HuH-7.5 (cell line): ENCODE results near the gene RAP1GAP2.
"Not testable (repeated sequence)": the region's sequence is repeated elsewhere in the genome, so short reads cannot be mapped to it uniquely, and the experiment has no call there.

Experiments
- DNase-seq: peaks from one replicate; pipeline ENCODE4 v3.0.0; 2011; ENCODE audit warnings: low spot score

Gene RAP1GAP2

DNA sequence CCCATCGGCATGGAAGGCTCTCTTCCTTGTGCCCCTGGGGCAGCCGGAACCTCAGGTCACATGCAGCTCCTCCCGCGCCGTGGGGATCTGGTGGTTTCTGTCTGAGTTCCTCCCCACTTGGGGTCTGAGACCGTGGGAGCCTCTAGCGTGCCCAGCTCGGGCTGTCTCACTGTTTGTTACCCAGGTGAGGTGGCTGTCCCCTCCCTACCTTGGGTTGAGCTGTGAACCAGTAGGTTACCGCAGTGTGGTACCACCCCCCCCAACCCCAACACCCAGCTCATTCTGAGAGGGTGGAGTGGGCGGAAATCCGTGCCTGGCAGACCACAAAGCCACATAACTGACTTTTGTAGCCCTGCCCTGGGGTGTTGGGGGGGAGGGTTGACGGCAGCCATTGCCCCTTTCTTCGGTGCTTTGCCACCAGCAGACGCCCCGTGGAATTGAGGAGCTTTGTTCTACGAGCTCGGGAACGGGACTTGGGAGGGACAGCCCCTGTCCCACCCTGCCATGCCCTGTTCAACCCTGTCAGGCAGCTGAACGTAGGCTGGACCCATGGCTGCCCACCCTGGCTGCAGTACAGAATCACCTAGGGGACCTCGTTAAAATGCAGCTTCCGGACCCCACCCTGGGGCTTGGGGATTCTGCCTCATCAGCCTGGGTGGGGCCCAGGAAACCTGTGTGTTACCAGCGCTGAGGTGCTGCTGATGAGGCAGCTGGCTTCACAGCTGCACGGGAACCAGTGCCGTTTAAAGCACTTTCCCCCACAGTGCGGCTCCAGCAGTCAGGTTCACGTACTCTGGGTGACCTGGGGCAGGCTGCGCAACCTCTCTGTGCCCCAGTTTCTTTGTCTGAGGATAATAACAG is 18.5 kb downstream of the RAP1GAP2 start:
- DNase-seq = no peak

- no peak for DNase-seq
These were observed 19.5 kb downstream of the RAP1GAP2 start for GRCh38 chr17:2815781-2816185.

GRCh38 chr17:2816688-2817087 is 20.4 kb downstream of the RAP1GAP2 start:
- no peak for DNase-seq

DNA sequence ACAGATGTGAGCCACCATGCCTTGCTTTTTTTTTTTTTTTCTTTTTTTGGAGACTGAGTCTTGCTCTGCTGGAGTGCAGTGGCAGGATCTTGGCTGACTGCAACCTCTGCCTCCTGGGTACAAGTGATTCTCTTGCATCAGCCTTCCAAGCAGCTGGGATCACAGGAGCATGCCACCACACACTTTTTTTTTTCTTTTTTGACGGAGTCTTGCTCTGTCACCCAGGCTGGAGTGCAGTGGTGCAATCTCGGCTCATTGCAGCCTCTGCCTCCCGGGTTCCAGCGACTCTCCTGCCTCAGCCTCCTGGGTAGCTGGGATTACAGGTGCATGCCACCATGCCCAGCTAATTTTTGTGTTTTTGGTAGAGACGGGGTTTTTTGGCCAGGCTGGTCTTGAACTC is 23.1 kb downstream of the RAP1GAP2 start:
- not testable (repeated sequence) for DNase-seq

DNA sequence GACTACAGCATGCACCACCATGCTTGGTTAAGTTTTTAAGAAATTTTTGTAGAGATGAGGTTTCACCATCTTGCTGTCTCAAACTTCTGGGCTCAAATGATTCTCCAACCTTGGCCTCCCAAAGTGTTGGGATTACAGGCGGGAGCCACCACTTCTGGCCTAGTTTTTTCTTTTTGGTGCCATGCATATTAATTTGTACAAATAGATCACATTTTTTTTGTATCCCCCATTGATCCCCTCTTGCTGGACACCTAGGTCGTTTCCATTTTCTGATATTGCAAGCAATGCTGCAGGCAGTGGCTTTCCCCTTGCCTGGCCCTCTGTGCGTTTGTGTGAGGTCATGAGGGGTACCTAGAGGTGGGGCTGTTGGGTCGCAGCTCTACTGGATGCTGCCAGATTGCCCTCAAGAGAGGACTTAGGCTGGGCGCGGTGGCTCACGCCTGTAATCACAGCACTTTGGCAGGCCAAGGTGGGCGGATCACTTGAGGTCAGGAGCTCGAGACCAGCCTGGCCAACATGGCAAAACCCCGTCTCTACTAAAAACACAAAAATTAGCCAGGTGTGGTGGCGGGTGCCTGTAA is 23.8 kb downstream of the RAP1GAP2 start:
- DNase-seq = no peak

DNA sequence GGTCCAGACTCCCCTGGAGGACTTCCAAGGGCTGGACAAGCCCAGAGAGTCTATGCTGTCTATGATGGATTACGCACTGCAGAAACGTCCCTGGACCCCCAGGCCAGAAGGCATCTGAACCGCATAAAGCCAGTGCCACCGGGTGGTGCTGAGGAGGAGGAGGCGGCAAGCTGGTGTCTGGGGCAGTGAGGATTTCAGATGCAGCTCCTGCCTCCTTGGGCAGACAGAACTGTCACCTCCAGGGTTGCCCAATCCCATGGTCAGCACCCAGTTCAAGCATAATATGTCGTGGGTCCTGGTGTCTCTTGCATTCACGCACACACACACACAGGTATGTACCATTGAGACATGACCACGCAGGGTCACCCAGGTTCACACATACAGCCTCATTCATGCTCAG is 25.6 kb downstream of the RAP1GAP2 start:
- no peak for DNase-seq

DNA sequence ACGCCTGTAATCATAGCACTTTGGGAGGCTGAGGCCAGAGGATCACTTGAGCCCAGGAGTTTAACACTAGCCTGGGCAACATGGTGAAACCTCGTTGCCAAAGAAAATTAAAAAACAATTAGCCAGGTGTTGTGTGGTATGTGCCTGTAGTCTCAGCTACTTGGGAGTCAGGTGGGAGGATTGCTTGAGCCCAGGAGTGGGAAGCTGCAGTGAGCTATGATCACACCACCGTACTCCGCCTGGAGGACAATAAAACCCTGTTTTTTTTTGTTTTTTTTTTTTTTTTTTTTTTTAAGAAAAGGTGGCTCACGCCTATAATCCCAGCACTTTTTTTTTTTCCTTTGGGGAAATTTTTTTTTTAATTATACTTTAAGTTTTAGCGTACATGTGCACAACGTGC is 26.1 kb downstream of the RAP1GAP2 start:
- no peak for DNase-seq

DNA sequence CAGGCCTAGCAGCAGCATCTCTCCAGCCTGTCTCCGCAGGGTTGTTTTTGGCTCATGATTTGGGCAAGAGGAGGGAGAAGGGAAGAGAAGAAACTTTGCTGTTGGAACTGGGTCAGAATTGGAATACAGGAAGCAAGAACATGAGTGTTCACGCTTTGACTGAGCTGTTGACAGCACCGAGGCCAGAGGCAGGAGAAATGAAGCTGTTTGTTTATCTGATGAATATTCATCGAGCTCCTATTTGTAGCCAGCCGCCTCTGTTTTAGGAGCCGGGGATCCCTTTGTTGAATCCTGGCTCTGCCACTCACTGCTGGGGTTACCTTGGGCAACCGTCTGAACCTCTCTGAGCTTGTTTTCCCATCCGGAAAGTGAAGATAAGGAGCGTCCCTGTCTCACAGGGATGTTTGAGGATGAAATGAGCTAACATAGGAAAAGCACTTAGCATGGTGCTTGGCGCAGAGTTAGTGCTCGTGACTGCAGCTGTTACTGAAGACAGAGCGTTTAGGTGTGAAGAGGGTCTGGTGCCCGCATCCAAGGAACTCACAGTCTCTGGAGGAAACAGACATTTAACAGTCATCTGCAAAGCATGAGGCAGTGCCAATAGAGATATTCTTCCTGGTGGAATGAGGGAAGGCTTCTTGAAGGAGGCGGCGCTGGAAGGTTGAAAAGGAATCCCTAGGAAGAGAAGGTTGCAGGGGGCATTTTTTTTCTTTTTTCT is 29.2 kb downstream of the RAP1GAP2 start:
- DNase-seq = no peak

- DNase-seq = peak; percentile 82
These were observed 32.3 kb downstream of the RAP1GAP2 start for GRCh38 chr17:2828397-2829038.

- no peak for DNase-seq
These were observed 34.4 kb downstream of the RAP1GAP2 start for GRCh38 chr17:2830678-2831077.

- no peak for DNase-seq
These were observed 39.5 kb downstream of the RAP1GAP2 start for GRCh38 chr17:2835780-2836179.

DNA sequence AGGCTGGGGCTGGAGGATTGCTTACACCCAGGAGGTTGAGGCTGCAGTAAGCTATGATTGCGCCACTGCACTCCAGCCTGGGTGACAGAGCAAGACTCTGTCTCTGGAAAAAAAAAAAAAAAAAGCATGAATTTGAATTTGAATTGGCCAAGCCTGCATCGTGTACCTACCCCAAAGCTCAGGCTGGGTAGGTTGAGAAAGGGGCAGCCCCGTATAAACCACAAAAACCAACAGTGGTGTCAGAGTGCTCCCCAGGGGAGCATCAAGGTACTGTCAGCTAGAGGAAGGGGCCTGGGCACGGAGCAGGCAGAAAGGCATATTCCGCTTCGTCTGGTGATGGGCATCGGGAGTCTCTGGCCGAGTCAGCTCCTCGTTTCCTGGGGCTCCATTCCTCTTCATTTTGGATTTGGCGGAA is 40.9 kb downstream of the RAP1GAP2 start:
- no peak for DNase-seq

- DNase-seq = no peak
These were observed 45.4 kb downstream of the RAP1GAP2 start for GRCh38 chr17:2841606-2842005.

GRCh38 chr17:2842464-2842863 is 46.2 kb downstream of the RAP1GAP2 start:
- DNase-seq = no peak

DNA sequence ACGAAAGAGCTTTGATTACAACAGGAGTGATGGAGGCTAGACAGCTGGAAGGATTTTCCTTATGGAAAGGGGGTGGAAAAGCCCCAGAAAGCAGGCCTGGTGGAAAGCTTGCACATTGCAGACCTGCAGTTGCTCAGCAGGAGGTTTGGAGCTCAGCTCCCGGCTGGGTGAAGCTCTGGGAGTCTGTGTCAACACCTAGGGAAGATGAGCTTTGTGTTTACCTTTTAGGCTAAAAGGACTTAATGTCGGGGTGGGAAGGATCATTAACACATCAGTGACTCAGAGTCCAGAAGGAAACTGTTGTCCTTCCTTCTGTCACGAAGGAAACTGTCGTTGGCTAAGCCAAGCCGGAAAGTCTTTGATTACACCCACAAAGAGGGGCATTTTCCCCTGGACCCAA is 48.2 kb downstream of the RAP1GAP2 start:
- no peak for DNase-seq

DNA sequence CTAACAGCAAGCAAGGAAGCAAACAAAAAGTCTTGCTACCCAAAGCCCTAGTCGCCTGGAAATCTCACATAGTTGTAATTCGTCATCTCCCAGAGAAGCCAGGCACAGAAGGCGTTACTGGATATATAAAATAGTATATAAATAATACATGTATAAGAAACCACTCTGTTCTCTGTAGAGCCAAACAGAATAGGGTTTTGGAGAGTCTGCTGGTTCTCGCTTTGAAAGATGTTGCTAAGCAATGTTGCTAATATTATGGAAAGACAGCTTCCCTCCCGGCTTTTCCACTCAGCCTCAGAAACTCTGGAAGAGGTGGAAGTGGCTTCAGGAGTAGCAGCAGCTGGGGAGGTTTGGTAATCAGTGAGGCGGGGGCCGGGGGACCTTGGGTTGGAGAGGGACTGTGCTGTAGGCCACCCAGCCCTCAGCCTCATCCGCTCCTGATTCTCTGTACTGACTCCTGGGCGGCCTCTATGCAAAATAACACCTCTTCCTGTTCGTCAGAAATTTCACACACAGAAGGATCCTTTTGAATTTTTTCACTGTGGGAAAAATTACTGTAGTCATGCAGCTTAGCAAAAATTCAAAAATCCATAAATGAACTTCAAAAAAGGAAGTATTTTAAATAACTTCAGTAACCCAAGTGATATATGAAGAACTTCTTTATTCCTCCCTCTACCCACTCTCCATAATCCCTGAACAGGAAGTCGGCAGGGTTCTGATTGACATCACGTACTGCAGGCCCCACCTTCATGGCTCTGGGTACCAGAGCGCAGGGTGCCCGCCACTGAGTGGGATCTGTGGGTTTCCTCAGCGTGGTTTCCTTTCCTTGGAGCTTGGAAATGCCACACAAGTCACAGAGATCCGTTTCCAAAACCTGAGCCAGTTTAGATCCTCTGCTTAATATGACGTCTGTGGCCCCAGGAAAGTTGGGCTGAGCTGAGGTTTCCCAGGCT is 51.4 kb downstream of the RAP1GAP2 start:
- no peak for DNase-seq

- DNase-seq = no peak
These were observed 53.1 kb downstream of the RAP1GAP2 start for GRCh38 chr17:2849327-2849670.

DNA sequence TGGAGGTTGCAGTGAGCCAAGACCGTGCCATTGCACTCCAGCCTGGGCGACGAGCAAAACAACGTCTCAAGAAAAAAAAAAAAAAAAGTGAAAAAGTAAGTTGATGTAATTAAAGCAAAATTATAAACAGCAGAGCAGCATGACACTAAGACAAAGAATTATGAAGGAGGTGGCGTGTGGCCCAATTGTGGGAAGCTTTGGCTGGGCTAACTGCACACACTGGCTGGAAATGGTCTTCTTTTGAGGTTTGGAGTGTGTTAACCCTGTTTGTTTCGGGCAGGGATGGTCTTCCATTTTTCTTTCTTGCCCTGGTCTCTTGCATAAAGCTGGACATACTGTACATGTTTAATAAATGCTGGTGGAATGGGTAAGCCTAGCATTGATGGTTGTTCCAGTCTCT is 54.8 kb downstream of the RAP1GAP2 start:
- no peak for DNase-seq

DNA sequence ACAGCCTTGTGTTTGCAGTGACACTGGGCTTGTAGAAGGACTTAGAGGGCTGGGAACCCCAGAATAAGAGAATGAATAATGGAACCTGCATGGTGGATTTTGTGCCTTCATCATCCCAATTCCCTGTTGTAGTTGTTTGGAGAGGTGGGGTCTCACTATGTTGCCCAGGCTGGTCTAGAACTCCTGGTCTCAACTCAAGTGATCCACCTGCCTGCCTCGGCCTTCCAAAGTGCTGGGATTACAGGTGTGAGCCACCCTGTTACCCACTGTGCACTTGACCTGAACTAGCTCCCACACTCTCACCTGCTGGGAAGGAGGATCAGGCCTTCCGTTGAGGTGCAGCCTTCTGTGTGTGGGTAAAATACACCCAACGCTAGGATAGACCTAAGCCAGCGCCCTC is 55.4 kb downstream of the RAP1GAP2 start:
- DNase-seq = no peak

- DNase-seq = no peak
These were observed 56.0 kb downstream of the RAP1GAP2 start for GRCh38 chr17:2852221-2852620.

DNA sequence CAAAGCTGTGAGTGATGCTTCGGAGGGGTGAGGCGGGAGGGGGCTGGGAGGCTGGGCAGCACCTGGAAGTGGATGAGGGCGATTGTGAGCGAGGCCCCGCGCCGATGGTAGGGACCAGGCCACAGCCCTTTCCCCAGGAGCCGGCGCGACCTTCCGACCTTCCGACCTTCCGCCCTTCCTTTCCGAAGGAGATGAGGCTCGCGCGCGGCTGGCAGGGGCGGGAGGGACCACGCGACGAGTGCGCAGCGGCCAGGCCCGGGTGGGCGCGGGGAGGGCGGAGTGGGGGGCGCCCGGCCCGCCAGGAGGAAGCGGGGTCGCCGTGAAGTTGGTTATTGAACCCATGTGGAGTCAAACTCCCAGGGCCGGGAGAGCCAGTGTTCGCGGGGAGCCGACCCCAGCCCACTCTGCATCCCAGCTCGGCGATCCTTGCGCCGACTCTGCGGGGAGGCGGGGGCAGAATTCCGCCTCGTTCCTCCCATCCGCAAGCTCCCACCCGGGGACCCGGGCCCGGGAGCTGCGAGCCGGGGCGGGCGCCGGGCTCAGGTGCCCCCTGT is 56.6 kb downstream of the RAP1GAP2 start:
- no peak for DNase-seq
